SK-N-MC (cell line): Measurements from ENCODE around the gene DGKD.
"Not testable (repeated sequence)": the region's sequence is repeated elsewhere in the genome, so short reads cannot be mapped to it uniquely, and the experiment has no call there.

Experiments used
- DNase-seq: peaks from one replicate; pipeline ENCODE4 v3.0.0-alpha.2; 2011; ENCODE audit warnings: low read depth, low spot score
- H3K27ac ChIP-seq: fragments of 200-600 bp; sonication (generic); 2 replicates; pipeline ENCODE4 v1.5.1; 2016; ENCODE audit warnings: mixed run types
- H3K36me3 ChIP-seq: fragments of 200-600 bp; sonication (generic); 2 replicates; pipeline ENCODE4 v1.6.1; 2017; ENCODE audit warnings: antibody characterized with exemption, low read length, mixed read lengths; ENCODE audit not compliant: insufficient read depth
- H3K4me3 ChIP-seq: fragments of 200-600 bp; sonication (generic); 2 replicates; pipeline ENCODE4 v1.5.1; 2016
- H3K9ac ChIP-seq: fragments of 200-600 bp; sonication (generic); 2 replicates; pipeline ENCODE4 v1.8.0; 2017; ENCODE audit warnings: mixed run types, mixed read lengths; ENCODE audit not compliant: insufficient read length
- H3K9me3 ChIP-seq: fragments of 200-600 bp; sonication (generic); 2 replicates; pipeline ENCODE4 v1.6.1; 2017; ENCODE audit warnings: low read depth, mild to moderate bottlenecking, antibody characterized with exemption, low read length, moderate library complexity, mixed read lengths
- EZH2 ChIP-seq: fragments of 200-600 bp; sonication (generic); IDR thresholded peaks from one replicate; pipeline ENCODE4 v1.6.1; 2017; ENCODE audit warnings: antibody characterized with exemption
- FOXP2 ChIP-seq: optimal IDR thresholded peaks from 2 replicates; pipeline ENCODE3; 2011; ENCODE audit warnings: mild to moderate bottlenecking, moderate library complexity; ENCODE audit not compliant: insufficient read depth; ENCODE audit errors: extremely low read length, control extremely low read depth
- POLR2AphosphoS5 ChIP-seq: IDR thresholded peaks from 2 replicates; pipeline ENCODE4 v1.6.1; 2012; ENCODE audit warnings: mild to moderate bottlenecking, low read depth, low read length, borderline replicate concordance

DGKD gene

DNA sequence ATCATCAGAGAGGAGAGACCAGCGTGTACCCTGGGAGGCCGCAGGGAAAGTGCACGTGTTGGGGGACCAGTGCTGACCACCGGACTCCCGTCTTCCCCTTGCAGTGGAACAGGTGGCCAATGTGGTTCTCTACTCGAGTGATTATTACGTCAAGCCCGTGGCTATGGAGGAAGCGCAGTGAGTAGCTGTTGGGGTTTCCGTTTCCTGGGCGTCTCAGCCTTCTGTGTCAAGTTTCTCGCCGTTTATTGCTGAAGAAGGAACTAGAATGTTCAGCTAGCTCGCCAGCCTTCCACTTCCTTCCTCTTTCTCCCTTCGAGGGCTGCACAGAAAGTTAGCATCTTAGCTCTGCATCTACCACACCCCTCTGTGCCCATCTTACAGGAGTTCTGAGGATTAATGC lies 22.8 kb upstream of the DGKD start:
- DNase-seq, result no peak
- Histone ChIP-seq H3K36me3 (no peaks in the 10 kb centered on the region), H3K9ac (peak overlapping the region; percentile 14), H3K27ac (peak overlapping the region; percentile 95), H3K4me3 (no peak overlapping the region), H3K9me3 (no peaks in the 10 kb centered on the region)
- no peak for TF ChIP-seq POLR2AphosphoS5
- TF ChIP-seq FOXP2, result no peak
- no peak for TF ChIP-seq EZH2

DNA sequence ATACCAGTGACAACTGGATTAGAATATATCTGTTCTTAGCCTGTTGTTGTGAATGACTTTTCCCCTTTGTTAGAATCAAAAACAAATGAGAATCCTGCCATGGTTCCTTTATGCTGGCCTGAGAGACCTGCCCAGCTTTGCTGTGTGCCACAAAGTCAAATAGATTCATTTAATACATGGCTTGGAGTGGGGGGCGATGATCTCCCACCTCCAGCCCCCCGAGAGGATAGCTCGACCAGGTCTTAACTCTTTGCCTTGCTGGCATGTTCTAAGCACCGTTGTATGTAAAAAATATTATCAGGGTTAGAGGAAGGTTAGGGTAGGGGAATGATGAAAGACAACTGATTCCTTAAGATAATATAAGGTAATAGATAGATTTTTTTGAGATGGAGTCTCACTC lies 22.2 kb upstream of the DGKD start:
- peak overlapping the region; percentile 95 for H3K27ac ChIP-seq
- no peaks in the 10 kb centered on the region for H3K36me3 ChIP-seq
- no peak overlapping the region for H3K4me3 ChIP-seq
- H3K9me3 ChIP-seq, result no peaks in the 10 kb centered on the region
- H3K9ac ChIP-seq, result peak overlapping the region; percentile 14
- no peak for DNase-seq
- no peak for TF ChIP-seq EZH2
- no peak for TF ChIP-seq POLR2AphosphoS5
- no peak for TF ChIP-seq FOXP2

DNA sequence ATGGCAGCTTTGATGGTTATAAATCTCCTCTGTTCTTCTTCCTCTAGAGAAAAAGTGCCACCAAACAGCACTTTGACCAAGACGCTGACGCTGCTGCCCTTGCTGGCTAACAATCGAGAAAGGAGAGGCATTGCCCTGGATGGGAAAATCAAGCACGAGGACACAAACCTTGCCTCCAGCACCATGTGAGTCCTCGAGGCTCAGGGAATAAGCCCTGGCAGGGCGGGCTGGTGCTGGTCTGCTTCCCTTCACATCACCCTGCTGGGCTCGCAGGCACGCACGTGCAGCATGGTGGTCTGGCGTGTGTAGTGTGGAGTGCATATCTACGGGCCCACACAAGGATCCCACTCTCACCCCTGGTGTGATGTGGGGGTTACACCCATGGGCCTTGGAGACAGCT lies 19.4 kb upstream of the DGKD start:
- Histone ChIP-seq H3K27ac (no peak overlapping the region), H3K4me3 (no peak overlapping the region), H3K9ac (no peak overlapping the region), H3K9me3 (no peaks in the 10 kb centered on the region), H3K36me3 (no peaks in the 10 kb centered on the region)
- TF ChIP-seq FOXP2, result no peak
- TF ChIP-seq POLR2AphosphoS5, result no peak
- TF ChIP-seq EZH2, result no peak
- no peak for DNase-seq

DNA sequence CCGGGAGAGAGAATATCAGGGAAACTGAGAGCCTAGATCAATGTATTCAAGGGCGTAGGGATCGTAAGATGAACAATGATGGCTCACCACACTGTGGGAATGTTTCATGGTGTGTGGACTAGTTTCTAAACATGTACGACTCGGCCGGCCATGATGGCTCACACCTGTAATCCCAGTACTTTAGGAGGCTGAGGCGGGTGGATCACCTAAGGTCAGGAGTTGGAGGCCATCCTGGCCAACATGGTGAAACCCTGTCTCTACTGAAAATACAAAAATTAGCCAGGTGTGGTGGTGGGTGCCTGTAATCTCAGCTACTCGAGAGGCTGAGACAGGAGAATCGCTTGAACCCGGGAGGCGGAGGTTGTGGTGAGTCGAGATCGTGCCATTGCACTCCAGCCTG lies 18.2 kb upstream of the DGKD start:
- H3K4me3 ChIP-seq, H3K9ac ChIP-seq, DNase-seq, H3K36me3 ChIP-seq, H3K27ac ChIP-seq, H3K9me3 ChIP-seq: not testable (repeated sequence)

DNA sequence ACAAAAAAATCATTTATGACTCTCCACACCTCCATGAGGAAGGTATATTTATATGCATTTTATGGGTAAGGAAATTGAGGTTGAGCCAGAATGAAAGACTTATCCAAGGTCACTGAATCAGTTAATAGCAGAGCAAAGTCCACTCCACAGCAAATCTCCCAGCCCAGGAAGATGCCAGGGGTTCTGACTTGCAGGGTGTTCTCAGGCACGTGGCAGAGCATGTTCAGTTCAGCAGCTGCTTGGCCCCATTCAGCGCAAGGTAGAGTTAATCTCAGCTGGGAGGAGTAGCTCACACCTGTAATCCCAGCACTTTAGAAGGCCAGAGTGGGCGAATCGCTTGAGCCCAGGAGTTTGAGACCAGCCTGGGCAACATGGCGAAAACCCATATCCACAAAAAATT lies 17.8 kb upstream of the DGKD start:
- Histone ChIP-seq H3K9me3 (no peaks in the 10 kb centered on the region), H3K36me3 (no peaks in the 10 kb centered on the region), H3K4me3 (no peak overlapping the region), H3K9ac (no peak overlapping the region), H3K27ac (no peak overlapping the region)
- no peak for DNase-seq
- TF ChIP-seq EZH2 (no peak), FOXP2 (no peak), POLR2AphosphoS5 (no peak)

DNA sequence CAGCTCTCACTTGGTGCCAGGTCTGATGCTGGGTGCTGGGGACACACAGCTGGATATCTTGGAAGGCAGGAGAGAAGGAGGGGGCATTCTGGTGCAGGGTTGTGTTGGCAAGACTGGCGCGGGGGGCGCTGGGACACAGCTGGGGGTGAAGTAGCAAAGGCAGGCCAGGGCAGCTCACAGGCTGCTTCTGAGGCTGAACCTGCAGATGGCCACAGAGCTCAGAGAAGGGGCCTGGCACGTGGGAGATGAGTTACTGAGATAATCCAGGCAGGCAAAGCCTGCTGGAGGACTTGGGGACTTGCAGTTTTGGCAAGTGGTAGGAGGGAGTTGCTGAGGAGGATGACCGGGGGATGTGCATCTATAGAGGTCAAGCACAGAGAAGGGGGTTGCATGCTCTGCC lies 16.2 kb upstream of the DGKD start:
- Histone ChIP-seq H3K9ac (no peak overlapping the region), H3K27ac (no peak overlapping the region)
- DNase-seq, result no peak

DNA sequence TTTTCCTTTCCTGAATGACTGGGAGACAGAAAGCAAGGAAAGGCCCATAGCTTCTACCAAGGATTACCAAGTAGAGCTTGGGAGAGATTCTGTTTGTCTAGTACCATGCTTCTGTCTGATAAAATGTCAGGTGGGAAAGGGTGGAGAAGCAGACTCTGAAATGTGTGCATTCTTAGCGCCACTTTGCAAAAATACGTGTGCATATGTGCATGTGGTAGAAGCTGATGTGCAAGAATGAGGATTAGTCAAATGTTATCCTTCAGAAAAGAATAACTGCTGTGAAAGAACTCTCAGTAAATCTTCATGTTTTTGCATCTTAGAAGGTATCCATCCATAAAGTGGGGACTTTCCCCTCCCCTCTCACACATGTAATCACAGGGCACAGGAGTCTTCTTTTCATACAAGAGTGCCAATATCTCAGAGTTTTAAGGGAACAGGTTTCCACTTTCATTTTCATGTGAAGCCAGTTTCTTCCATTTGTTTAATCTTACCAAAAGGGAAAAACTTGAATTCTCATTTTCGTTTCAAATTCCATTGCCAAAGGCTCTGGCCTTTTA lies 15.4 kb upstream of the DGKD start:
- DNase-seq, result no peak
- H3K9me3 ChIP-seq, result no peaks in the 10 kb centered on the region
- no peak overlapping the region for H3K4me3 ChIP-seq
- no peak overlapping the region for H3K9ac ChIP-seq
- H3K36me3 ChIP-seq, result no peaks in the 10 kb centered on the region
- 0 out of 2 replicates have a peak overlapping the region, but pooled peaks have one; percentile 6 for H3K27ac ChIP-seq
- TF ChIP-seq FOXP2, result no peak
- no peak for TF ChIP-seq EZH2
- TF ChIP-seq POLR2AphosphoS5, result no peak

More for the DNA sequence above, 16.2 kb upstream of the DGKD start:
- TF ChIP-seq FOXP2, result no peak
- no peak for TF ChIP-seq POLR2AphosphoS5
- no peak for TF ChIP-seq EZH2
- no peaks in the 10 kb centered on the region for H3K36me3 ChIP-seq
- no peak overlapping the region for H3K4me3 ChIP-seq
- H3K9me3 ChIP-seq, result no peaks in the 10 kb centered on the region

DNA sequence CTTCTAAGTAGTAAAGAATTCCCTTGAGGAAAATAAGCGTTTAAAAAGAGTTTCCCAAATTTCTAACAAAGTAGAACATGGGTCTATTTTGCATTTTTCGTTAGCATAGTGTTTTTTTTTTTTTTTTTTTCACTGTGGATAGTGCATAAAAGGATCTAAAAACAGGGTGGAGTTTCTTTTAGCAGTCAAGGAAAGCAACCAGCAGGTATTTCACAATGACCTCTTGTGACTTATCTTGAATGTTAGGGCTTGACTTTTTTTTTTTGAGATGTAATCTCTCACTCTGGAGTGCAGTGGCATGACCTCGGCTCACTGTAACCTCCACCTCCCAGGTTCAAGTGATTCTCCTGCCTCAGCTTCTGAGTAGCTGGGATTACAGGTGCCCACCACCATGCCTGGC lies 14.9 kb upstream of the DGKD start:
- H3K36me3 ChIP-seq, result no peaks in the 10 kb centered on the region
- no peak for DNase-seq
- no peak overlapping the region for H3K9ac ChIP-seq
- H3K4me3 ChIP-seq, result no peak overlapping the region
- H3K27ac ChIP-seq, result no peak overlapping the region
- TF ChIP-seq FOXP2 (no peak), EZH2 (no peak), POLR2AphosphoS5 (no peak)
- no peaks in the 10 kb centered on the region for H3K9me3 ChIP-seq

DNA sequence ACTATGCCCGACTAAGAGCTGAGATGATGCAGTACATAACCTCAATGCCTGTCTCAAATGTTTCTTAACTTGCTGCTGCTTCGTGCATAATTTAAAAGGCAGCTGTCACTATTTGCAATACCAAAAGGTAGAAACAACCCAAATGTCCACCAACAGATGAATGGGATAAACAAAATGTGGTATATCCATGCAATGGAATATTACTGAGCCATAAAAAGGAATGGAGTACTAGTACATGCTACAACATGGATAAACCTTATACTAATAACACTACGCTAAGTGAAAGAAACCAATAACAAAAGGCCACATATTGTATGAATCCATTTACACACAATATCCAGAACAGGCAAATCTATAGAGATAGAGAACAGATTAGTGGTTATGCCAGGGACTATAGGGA lies 13.0 kb upstream of the DGKD start:
- no peak overlapping the region for H3K9ac ChIP-seq
- no peak for DNase-seq
- no peak overlapping the region for H3K27ac ChIP-seq
- no peaks in the 10 kb centered on the region for H3K36me3 ChIP-seq
- H3K9me3 ChIP-seq, result no peaks in the 10 kb centered on the region
- TF ChIP-seq FOXP2 (no peak), POLR2AphosphoS5 (no peak), EZH2 (no peak)
- H3K4me3 ChIP-seq, result no peak overlapping the region
